NCI-H146 treated with DMSO at 0.1 percent for 48 hours (cell line): Measurements from ENCODE around the gene BCL2L14.

Experiments used
- DNase-seq: peaks from one replicate; lab custom pipeline; 2025; ENCODE audit not compliant: unreplicated experiment; lab: John Stamatoyannopoulos, UW

The BCL2L14 gene

DNA sequence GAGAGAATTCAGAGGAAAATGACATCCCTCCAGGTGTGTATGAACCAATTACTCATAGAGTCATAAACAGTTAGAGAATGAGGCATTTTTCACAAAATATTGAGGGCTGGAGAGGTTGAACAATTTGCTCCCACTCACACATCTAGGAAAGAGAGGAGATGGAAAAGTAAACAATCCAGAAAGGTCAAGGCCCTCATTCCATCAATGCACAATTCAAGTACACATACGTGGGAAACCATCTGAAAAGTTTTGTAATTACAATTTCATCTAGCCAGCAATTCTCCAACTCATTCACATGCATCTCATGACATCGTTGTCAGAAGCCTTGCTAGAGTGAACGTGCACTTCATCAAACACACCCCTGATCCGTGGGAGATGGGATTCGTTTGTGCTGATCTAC, 15.7 kb upstream of the BCL2L14 start:
- DNase-seq = no peak

DNA sequence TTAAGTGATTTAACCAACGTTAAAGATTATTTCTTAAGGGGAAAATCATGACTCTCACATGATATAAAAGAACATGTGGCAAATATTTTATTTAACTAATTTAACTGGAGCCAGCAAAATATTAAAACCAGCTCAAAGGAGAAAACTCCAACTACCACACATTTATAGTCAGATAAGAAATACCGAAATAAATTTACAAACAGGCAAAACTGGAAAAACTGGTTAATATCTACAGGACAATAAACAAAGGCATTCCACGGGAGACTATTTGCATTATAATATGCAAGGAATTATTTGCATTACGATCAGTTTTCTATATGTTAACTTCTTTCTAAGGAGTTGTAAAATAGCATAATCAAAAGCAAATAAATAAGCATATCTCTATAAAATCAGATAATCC, 13.8 kb upstream of the BCL2L14 start:
- no peak for DNase-seq

DNA sequence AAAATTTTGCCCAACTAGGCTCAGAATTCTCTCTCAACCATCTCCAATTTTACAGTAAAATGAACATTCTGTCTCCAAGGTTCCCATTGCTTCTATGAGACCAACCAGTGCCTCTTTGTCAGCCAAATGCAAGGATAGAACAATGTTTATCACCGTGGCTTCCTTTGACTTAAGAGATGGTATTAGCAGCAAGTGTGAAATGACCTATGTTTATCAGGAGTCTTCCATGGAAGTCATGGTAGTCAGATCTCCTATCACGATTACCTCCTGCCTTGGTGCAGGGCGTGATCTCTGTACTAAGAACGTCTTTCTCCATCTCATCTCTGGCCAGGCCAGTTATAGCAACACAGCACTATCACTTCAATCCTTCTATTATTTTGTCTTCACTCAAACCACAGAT, 6.1 kb upstream of the BCL2L14 start:
- no peak for DNase-seq

DNA sequence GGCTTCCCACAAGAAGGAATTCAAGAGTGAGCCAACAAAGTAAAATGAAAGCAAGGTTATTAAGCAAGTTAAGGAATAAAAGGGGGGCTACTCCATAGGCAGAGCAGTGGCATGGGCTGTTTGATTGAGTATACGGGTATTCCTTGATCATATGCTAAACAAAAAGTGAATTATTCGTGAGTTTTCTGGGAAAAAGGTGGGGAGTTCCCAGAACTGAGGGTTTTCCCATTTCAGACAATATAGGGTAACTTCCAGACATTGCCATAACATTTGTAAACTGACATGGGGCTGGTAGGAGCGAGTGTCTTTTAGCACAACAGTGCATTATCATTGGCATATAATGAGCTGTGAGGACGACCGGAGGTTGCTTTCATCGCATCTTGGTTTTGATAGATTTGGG, 2.0 kb upstream of the BCL2L14 start:
- DNase-seq = no peak

DNA sequence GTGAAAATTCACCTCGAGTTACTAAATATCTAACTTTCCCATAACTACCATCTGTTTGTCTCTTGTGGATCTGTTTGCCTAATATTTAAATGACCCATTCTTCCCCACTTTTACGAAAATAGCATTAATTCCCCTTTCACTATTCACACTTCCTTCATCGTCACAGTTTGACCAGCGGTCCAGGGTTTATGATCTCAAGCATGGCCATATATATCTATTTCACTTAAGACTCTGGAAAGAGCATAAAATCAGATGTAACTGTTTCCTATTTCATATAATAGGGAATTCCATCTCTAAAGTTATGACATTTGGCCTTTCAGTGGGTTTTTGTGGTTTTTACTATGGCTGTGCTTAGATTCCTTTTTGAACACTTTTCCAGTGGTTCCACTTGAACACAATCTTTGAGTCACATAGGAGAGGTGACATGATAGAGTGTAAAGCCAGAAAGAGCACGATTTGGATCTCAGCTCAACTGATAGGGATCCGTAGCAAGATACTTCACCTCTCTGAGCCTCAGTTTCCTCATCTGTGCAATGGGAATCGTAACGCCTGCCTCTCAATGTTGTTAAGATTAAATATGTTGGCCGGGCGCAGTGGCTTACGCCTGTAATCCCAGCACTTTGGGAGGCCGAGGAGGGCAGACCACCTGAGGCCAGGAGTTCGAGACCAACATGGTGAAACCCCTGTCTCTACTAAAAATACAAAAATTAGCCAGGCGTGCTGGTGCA, 754 bp upstream of the BCL2L14 start:
- no peak for DNase-seq

DNA sequence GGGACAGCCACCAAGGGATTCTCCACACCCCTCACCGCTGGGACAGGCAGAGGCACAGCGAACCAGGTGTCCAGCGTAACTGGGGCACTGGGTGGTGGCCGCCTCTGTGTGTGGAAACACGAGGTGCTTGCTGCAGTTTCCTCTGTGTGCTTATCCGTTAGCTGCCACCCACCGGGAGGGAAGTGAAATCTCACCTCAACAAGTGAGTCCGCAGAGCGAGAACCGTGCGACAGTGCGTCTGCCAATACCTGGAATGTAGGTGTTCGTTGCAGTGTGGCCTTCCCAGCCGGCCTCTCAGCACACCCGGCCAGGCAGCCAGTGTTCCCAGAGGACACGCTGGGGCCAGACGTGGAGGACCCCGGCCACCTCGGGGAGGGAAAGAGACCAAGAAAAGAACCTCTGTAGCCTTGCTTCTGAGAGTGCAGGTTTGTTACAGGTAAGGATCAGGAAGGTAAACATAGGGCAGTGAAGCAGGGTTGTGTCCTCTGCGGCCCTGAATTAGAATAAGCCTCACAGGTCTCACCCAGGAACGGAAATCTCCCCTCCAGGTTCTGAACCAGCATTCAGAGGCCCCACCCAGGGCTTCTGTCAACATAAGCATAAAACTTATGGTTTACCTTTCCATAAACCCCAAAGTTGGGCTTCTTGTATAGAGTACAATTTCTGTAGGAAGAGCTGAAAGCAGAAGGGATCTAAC, 1.5 kb downstream of the BCL2L14 start:
- no peak for DNase-seq

DNA sequence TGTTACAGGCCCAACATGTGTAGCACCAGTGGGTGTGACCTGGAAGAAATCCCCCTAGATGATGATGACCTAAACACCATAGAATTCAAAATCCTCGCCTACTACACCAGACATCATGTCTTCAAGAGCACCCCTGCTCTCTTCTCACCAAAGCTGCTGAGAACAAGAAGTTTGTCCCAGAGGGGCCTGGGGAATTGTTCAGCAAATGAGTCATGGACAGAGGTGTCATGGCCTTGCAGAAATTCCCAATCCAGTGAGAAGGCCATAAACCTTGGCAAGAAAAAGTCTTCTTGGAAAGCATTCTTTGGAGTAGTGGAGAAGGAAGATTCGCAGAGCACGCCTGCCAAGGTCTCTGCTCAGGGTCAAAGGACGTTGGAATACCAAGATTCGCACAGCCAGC, 8.6 kb downstream of the BCL2L14 start:
- DNase-seq = no peak

DNA sequence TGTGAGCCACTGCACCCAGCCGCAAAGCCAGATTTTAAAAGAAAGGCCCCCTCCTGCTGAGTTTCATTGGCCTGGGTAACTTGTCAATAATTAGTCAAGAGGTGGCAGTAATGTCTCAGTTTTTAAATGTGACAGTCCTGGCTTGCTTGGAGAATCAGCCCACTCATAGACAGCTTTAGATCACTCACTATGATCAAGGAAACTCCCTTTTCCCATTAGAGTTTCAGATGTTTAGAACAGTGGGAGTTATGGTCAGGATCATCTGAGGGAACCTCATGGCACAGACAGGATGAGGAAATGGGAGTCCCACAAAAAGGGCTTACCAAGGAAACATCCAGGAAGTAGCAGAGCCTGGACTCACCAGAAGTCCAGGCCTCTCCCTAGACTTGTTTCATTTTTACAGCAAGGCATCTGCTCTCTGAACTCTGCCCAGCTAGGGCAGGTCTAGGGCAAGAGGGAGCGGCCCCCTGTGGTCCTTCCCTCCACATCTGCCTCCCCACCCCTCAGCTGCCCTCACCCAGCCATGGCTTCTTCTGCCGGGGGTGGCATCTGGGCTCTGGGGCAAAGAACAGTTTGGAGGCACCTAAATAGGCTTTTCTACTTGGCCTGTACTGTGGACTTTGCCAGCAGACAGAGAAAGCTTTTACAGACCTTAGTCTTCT, 11.2 kb downstream of the BCL2L14 start:
- peak; percentile 69 for DNase-seq

DNA sequence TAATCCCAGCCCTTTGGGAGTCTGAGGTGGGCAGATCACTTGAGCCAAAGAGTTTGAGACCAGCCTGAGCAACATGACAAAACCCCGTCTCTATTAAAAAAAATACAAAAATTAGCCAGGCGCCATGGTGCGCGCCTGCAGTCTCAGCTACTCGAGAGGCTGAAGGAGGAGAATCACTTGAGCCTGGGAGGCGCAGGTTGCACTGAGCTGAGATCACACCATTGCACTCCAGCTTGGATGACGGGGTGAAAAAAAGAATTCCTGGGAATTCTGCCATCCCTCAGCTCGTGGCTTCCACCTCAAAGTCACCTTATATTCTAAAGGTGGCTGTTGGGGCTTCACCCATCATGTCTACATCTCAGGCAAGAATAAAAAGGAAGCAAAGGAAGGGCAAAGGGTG, 12.9 kb downstream of the BCL2L14 start:
- DNase-seq = no peak

DNA sequence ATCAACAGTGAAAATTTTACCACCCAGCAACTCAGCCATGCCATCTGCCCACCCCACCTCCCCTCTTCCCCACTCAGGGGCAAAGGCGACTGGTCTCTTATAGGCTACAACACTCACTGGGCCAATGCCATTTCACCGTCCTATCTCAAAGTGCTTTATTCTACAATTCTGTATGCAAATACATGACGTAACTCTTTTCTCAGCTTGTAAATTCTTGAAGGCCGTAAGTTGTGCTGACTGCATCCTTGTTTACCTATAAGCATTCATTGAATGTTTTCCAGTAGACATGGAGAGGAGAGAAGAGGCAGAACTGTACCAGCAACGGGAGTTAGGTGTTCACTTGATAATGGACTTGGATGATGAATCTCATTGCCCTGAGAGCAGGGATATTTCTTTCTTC, 15.6 kb downstream of the BCL2L14 start:
- no peak for DNase-seq

DNA sequence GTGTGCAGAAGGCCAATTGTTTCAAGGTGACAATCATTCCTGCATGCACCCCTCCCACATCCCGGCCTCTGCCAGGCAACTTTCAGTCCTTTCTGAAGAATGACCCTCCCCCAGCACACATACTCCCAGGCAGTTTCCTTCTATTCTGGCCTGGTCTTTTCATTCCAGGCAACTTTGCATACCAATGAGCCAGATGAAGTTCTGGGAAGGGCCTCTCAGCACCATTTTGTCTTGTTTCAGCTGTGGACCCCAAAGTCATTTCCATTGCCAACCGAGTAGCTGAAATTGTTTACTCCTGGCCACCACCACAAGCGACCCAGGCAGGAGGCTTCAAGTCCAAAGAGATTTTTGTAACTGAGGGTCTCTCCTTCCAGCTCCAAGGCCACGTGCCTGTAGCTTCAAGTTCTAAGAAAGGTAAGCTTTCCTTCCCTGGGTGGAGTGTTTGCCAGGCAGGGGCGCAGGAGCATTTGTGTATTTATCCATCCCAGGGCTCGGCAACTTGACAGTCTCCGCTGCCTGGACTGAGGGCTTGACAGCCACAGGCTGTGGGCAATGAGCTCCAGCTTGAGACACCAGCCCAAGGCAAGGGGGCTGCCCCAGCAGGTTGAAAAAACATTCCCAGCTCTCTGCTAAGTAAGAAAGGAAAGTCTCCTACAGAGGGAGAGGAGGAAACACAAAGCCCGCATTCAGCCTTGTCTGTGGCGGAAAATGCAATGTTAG, 16.4 kb downstream of the BCL2L14 start:
- DNase-seq = no peak

DNA sequence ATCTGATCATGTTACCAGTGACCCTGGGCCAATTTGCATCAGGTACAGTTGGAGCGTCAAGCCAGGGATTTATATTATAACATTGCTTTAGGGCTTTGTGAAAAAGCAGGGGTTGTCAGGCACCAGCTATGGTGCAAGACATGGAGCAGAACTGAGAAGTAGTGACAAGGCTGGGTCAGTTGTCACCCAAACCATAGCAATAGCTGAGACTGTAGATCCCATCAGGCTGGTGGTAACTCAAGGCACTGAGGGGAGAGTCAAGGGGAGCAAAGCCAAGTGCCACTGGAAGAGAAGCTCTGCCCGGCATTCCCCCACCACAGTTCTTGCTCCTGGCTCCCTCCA, 16.9 kb downstream of the BCL2L14 start:
- DNase-seq = no peak

DNA sequence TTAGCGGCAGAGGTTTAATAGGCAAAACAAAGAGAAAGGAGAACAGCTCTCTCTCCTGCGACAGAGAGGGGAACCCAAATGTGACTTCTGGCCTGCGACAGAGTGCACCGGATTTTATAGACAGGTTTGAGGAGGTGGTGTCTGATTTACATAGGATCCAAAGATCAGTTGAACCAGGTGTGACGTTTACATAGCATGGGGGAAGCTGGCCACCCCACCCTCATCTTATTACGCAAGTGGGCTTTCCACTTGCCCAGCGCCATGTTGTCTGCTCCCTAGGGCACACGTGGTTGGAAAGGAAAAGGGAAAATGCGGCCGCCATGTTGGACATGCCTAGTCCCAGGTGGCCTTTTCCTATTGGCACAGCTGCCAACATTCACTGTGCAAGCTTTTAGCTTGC, 17.4 kb downstream of the BCL2L14 start:
- no peak for DNase-seq

DNA sequence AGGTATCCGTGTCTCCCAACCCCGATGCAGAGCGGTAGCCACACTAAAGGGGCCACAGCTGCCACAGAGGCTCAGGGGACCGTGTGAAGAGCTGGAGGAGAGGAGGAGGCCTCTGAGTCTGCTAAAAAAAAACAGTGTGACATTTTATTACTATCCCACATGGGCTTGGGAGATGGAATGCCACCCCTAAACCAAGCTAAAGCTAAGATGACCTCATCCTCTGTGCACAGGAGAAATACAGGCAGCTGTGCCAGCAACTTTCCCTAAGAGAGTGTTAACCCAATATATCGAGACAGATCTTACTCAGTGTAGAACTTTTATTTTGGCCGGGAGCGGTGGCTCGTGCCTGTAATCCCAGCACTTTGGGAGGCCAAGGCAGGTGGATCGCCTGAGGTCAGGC, 18.0 kb downstream of the BCL2L14 start:
- no peak for DNase-seq

DNA sequence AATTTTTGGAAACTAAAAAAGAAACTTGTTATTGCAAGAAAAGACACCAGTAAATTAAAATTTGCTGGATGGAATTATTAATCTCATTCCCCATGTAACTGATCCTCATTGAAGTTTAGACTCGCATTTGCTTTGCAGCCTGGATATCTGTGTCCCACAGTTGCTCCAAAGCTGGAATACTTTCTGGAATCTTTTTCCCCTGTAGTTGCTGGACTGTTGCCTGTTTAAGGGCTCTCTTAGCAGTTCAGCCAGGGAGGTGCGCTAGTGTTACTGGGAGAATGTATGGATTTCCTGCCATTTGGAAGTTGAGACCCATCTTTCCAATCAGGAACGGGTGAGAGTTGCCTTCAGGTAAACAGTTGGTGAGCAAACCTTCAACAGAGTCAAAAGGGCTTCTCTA, 20.3 kb downstream of the BCL2L14 start:
- DNase-seq = no peak

DNA sequence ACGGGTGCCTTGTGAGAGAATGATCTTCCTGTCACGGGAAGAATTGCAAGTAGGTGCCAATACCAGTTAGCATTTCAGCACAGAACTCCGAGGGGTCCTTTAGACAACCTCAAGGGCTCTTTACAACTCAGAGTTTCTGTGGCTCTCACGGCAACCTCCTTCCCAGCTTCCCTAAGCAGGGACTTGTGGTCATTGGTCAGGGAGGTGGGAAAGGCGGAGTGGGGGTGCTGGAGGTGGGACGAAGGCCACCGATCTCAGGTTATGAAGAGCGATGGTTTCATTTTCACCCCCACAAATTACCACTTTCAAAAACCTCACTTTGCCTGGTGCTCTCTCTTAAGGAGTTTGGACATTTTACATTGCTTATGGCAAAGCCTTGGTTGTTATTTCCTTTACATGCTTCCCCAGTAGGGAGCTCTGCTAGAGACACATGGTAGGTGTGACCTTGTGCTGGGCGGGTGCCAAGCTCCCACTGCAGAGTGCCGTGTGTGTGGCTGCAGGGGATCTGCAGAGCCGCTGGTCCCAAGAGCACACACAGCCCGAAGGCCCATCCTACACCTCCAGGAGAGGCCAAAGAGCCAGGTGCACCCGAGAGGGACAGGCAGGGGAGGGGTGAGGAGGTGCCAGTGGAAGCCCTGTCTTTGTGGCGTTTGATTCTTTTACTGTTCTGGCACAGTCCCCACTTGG, 21.4 kb downstream of the BCL2L14 start:
- DNase-seq = no peak

DNA sequence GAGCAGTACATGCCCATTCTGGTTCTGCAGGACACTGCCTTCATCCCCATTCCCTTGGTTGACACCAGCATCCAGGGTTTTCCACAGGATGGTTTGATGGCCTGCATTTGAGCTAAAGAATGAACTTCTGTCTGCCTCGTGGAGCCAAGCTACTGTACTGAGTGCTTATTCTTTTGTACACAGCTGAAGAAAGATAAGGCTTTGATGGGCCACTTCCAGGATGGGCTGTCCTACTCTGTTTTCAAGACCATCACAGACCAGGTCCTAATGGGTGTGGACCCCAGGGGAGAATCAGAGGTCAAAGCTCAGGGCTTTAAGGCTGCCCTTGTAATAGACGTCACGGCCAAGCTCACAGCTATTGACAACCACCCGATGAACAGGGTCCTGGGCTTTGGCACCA, 23.7 kb downstream of the BCL2L14 start:
- no peak for DNase-seq

DNA sequence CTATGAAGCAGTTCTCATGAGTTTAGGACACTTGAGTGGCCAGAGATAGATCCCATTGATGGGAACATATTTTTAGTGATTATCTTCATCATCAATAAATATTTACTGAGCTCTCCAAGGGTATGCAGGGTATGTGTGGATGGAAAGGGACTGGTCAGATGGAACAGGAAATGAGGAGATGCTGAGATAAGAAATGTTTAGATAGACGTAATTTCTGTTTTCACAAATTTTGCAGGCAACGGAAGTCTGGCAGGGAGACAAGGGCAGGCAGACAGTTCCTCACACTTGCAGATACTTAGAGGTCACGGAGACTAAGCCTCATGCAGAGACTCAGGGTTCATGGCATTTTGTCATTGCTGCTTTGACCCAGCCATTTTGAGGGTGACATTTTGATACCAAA, 24.3 kb downstream of the BCL2L14 start:
- no peak for DNase-seq

DNA sequence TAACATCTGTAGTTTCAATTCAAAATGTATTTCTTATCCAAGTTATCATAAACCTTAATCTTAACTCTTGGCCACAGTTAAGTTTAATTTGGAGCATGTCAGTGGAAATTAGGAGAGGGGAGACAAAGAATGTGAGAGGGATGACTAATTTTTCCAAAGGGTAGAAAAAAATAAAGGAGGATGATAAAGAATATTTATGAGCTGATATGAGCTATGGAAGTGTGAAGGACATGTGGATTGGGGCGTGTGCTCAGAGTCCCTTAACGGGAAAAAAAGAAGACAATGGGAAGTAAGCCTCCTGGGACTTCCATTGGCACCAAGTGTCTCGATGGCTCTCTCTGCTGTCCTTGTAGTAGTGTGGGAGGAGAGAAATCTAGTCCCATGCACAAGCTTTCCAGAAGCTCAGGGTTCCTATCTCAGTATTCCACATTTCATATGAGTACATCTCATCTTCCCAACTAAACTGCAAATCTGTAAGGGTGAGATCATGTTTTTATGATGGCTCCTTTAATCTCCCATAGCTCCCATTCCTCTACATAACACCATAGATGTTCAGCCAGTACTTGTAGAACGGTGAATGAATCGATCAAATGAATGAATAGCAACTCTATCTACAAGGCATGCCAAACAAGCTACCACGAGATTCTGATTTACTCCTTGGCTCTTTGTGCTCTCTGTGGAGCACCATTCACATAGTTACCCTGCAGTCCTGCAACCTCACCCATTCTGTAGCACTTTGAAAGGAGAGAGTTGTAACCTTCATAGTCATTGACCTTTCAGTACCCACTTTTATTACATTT, 27.4 kb downstream of the BCL2L14 start:
- no peak for DNase-seq

DNA sequence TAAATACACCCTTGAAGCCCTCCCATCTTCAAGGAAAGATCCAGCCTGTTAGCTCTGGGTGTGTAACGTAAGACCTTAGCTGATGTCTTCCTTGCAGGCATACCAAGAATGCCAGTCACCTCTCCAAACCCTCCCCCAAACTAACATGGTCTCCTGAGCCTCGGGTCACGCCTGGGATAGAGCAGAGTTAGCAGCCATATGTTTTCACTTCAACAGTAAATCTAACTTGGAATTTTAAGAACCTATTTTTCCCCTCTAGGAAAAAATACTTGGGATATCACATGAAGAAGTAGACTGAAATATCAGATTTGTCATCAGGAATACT, 27.9 kb downstream of the BCL2L14 start:
- DNase-seq = no peak

DNA sequence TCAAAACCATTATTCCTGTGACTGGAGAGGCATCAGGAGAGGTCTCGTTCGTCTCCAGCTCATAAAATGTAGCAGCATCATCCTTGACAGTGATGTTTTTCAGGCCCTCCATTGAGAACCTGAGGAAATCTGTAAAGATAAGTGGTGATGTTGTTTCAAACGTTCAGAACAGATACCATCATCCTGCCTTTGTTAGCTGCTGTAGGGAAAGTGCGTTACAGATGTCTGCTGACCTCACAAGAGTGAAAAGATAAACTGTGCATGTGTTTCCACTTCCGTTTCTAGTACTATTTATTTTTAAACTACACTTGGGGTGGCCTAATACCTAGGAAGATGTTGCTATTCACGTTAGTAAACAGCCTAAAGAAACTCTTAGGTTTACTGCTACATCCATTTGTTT, 28.4 kb downstream of the BCL2L14 start:
- no peak for DNase-seq
